GM23248 (cell line): Measurements from ENCODE around the gene HLA-DOA. TPM values are rescaled to one million over a fixed set of nuclear protein-coding genes. Genes with fewer than 3 reads are reported as not detected.
A peak's percentile ranks its signal among the peaks of the same experiment; 100 is the strongest.

Experiments used
- DNase-seq: peaks from one replicate; pipeline ENCODE4 v3.0.0-alpha.2; 2015
- H2AFZ ChIP-seq: fragments of 200-600 bp; sonication (generic); 2 replicates; pipeline ENCODE4 v1.6.1; 2016; ENCODE audit warnings: antibody characterized with exemption
- H3F3A ChIP-seq: fragments of 200-600 bp; sonication (generic); 2 replicates; pipeline ENCODE4 v1.6.1; 2016; ENCODE audit warnings: mild to moderate bottlenecking, antibody characterized with exemption, mixed run types; ENCODE audit not compliant: insufficient read depth
- H3K27ac ChIP-seq: fragments of 200-600 bp; sonication (generic); 2 replicates; pipeline ENCODE4 v1.5.1; 2016; ENCODE audit warnings: mild to moderate bottlenecking
- H3K27me3 ChIP-seq: fragments of 200-600 bp; sonication (generic); replicated peaks from 2 replicates; pipeline ENCODE4 v1.6.1; 2016; ENCODE audit warnings: mild to moderate bottlenecking; ENCODE audit not compliant: insufficient read depth
- H3K36me3 ChIP-seq: fragments of 200-600 bp; sonication (generic); 2 replicates; pipeline ENCODE4 v1.6.1; 2016; ENCODE audit warnings: low read depth, mild to moderate bottlenecking
- H3K4me1 ChIP-seq: fragments of 200-600 bp; sonication (generic); 2 replicates; pipeline ENCODE4 v1.6.1; 2016; ENCODE audit warnings: mild to moderate bottlenecking; ENCODE audit not compliant: insufficient read depth
- H3K4me2 ChIP-seq: fragments of 200-600 bp; sonication (generic); one replicate; pipeline ENCODE4 v1.6.1; 2016; ENCODE audit warnings: mild to moderate bottlenecking; ENCODE audit not compliant: unreplicated experiment
- H3K4me3 ChIP-seq: fragments of 200-600 bp; sonication (generic); 2 replicates; pipeline ENCODE4 v1.5.1; 2016; ENCODE audit warnings: mild to moderate bottlenecking
- H3K79me2 ChIP-seq: fragments of 200-600 bp; sonication (generic); 2 replicates; pipeline ENCODE4 v1.6.1; 2016; ENCODE audit warnings: mild to moderate bottlenecking; ENCODE audit not compliant: insufficient read depth
- H3K9ac ChIP-seq: fragments of 200-600 bp; sonication (generic); 2 replicates; pipeline ENCODE4 v1.6.1; 2016; ENCODE audit warnings: mild to moderate bottlenecking
- H3K9me2 ChIP-seq: fragments of 200-600 bp; sonication (generic); 2 replicates; pipeline ENCODE4 v1.6.1; 2016; ENCODE audit warnings: mixed run types, mild to moderate bottlenecking, moderate library complexity; ENCODE audit not compliant: insufficient read depth
- H3K9me3 ChIP-seq: fragments of 200-600 bp; sonication (generic); one replicate; pipeline ENCODE4 v1.6.1; 2017; ENCODE audit warnings: low read depth
- H4K20me1 ChIP-seq: fragments of 200-600 bp; sonication (generic); 2 replicates; pipeline ENCODE4 v1.6.0; 2016; ENCODE audit not compliant: insufficient read depth
- EZH2 ChIP-seq: fragments of 200-600 bp; sonication (generic); IDR thresholded peaks from 2 replicates; pipeline ENCODE4 v1.6.1; 2018; ENCODE audit warnings: antibody characterized with exemption, mild to moderate bottlenecking; ENCODE audit not compliant: insufficient read depth, poor library complexity, severe bottlenecking
- EZH2phosphoT487 ChIP-seq: fragments of 200-600 bp; sonication (generic); IDR thresholded peaks from 2 replicates; pipeline ENCODE4 v1.6.1; 2018; ENCODE audit warnings: antibody characterized with exemption, moderate library complexity, mild to moderate bottlenecking, low read depth; ENCODE audit not compliant: insufficient read depth
- WGBS, 2 experiments: methylation state at CpG; one replicate each; pipeline ENCODE4 v1.1.6; 2015 to 2017; ENCODE audit warnings: low lambda C conversion rate in 2 of 2, low coverage in 1 of 2; ENCODE audit errors: missing lambda C conversion rate in 2 of 2; 5-methylcytosine and 5-hydroxymethylcytosine counted together
- in situ Hi-C: fragments of 300-500 bp; cut with MboI; formaldehyde crosslinking; loops from 2 replicates; pipeline ENCODE4 v1.15.0; 2020
- polyA plus RNA-seq: library from polyadenylated mRNA; unstranded; fragments of >200 nt; fragmentation: Nextera tagmentation; extraction: Ambion mirVana; gene quantifications from 2 replicates; pipeline ENCODE4 v1.2.1, GENCODE V29; 2016
- total RNA-seq: library from RNA; depleted of rRNA; stranded (reverse); fragments of >200 nt; shearing (Covaris generic); gene quantifications from 2 replicates; pipeline ENCODE4 v1.2.3, GENCODE V29; 2014

HLA-DOA gene
- total and polyA plus RNA-seq, 2 experiments from 2014 or later: 0.18 TPM; not detected in 1

DNA sequence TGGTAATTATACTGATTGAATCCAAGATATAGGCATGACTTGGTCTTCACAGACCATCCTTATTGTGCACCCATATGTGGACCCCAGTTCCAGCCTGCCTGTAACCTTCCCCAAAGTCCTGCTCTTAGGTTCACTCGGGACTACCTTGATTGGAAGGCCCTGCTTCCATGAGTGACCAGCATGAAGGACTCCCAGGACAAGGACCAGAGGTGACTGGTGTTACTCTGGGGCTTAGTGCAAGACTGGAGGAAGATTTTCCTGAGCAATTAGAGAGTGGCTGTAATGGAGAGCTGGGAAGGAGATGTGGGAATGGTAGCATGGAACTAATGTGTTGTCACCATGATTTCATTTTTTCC is 25.9 kb downstream of the HLA-DOA start:
- H3K36me3 ChIP-seq: peaks cover 41% of the 10 kb centered on the region
- H2AFZ ChIP-seq: no peak overlapping the region
- WGBS, 2 experiments: 88 to 95% methylated on average over 1 of the region's 1 CpG
- H4K20me1 ChIP-seq: peaks cover 7% of the 10 kb centered on the region; the same call in 1 of the 2 replicates
- H3K4me2 ChIP-seq: no peak overlapping the region
- no peak for DNase-seq
- in situ Hi-C loops: loop anchor here (10.0 kb wide), 1 partner anchor 89 kb away; no protein-coding TSS in a partner anchor
- no peaks in the 10 kb centered on the region for H3K9me3 ChIP-seq
- H3K9me2 ChIP-seq: no peaks in the 10 kb centered on the region
- H3F3A ChIP-seq: peaks cover 65% of the 10 kb centered on the region
- no peaks in the 10 kb centered on the region for H3K4me1 ChIP-seq
- peaks cover 36% of the 10 kb centered on the region for H3K79me2 ChIP-seq
- TF ChIP-seq EZH2: no peak
- no peak for TF ChIP-seq EZH2phosphoT487
- H3K27me3 ChIP-seq: no peaks in the 10 kb centered on the region
- H3K27ac ChIP-seq: peak overlapping the region; percentile 29
- H3K9ac ChIP-seq: no peak overlapping the region
- H3K4me3 ChIP-seq: no peak overlapping the region

DNA sequence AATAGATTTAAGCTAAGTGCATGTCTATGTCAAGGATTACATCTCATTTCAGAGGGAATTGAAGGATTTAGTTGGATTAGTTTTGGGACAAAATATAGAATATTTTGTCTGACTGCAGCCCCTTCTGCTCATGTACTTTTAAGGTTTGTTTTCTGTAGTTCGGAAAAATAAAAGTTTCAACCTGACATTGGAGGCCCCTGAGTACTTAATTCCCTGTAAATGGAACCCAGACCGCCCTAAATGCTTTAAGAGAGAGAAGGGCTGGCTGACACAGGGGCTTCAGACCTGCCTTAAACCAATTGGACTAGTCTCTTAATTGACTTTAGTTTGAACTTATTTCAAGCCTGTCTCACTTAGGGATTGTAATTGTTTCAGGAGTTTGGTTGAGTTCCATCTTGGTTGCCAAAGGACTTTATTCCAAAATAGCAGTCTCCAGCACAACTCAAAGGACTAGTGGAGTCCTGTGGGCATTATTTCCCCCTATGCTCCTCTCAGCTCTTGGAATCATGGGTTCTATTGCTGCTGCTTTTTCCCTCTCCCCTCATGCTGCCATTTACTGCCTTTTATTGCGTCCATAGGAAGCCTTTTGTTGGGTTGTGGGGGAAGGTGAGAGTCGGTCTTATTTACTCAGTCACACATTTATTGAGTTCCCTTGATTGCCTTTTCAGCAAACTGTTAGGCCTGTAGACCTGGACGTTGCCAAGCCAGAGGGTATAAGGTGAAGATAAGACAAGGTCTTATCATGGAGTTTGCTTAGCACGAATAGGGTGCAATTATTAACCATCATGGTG is 26.5 kb downstream of the HLA-DOA start:
- H3K9me3 ChIP-seq: no peaks in the 10 kb centered on the region
- peaks cover 71% of the 10 kb centered on the region for H3F3A ChIP-seq
- H3K36me3 ChIP-seq: peaks cover 47% of the 10 kb centered on the region
- H3K4me1 ChIP-seq: no peaks in the 10 kb centered on the region
- peak overlapping the region; percentile 29; the same call in 1 of the 2 replicates for H3K27ac ChIP-seq
- H3K4me2 ChIP-seq: no peak overlapping the region
- no peaks in the 10 kb centered on the region for H3K27me3 ChIP-seq
- H3K9me2 ChIP-seq: no peaks in the 10 kb centered on the region
- no peak for DNase-seq
- 41 to 46% methylated on average over 6 of the region's 6 CpGs for WGBS, 2 experiments
- no peak overlapping the region for H2AFZ ChIP-seq
- no peak overlapping the region for H3K9ac ChIP-seq
- TF ChIP-seq EZH2phosphoT487 (no peak), EZH2 (no peak)
- H3K4me3 ChIP-seq: no peak overlapping the region
- in situ Hi-C loops: loop anchor here (10.0 kb wide), 1 partner anchor 88 kb away; no protein-coding TSS in a partner anchor
- peaks cover 8% of the 10 kb centered on the region; the same call in 1 of the 2 replicates for H4K20me1 ChIP-seq
- H3K79me2 ChIP-seq: peaks cover 42% of the 10 kb centered on the region

DNA sequence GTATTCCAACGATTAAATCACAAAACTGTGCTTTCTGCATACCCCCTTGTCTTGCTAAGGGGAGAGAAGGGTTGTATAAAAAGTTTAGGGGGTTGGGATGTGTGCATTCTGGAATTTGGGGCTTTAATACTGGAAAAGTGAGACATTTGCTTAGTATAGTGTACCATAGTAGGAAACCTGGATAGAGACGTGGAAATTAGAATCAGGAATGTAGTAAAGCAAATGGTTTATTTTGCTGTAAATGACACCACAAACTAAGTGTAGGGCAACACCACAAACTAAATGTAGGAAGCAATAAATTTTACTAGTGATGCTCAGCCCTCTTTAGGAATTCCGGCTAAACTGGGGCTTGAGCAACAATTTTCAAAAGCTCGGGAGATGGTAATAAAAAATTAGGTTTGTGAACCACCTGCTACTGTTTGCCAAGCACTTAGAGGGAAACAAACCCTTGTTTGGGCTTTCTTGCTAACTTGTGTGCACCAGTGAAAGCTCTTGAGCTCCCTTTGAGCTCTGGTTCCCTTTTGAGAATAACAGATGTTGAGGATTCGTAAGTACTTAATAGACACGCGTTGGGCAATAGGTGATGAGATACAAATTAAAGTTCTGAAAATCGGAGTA is 27.2 kb downstream of the HLA-DOA start:
- Histone ChIP-seq H3K36me3 (peaks cover 54% of the 10 kb centered on the region), H3F3A (peaks cover 78% of the 10 kb centered on the region), H3K9me2 (no peaks in the 10 kb centered on the region), H3K27ac (peak overlapping the region; percentile 29; the same call in 1 of the 2 replicates), H3K4me2 (no peak overlapping the region), H4K20me1 (peaks cover 12% of the 10 kb centered on the region), H3K9ac (peak overlapping the region; percentile 4; the same call in 1 of the 2 replicates), H3K79me2 (peaks cover 49% of the 10 kb centered on the region), H3K4me3 (no peak overlapping the region), H3K27me3 (no peaks in the 10 kb centered on the region), H2AFZ (no peak overlapping the region), H3K4me1 (peaks cover 2% of the 10 kb centered on the region; the same call in 1 of the 2 replicates), H3K9me3 (no peaks in the 10 kb centered on the region)
- TF ChIP-seq EZH2phosphoT487: no peak
- no peak for TF ChIP-seq EZH2
- 30 to 43% methylated on average over 8 of the region's 8 CpGs for WGBS, 2 experiments
- in situ Hi-C loops: loop anchor here (10.0 kb wide), 1 partner anchor 87 kb away; no protein-coding TSS in a partner anchor
- peak; percentile 41 for DNase-seq

DNA sequence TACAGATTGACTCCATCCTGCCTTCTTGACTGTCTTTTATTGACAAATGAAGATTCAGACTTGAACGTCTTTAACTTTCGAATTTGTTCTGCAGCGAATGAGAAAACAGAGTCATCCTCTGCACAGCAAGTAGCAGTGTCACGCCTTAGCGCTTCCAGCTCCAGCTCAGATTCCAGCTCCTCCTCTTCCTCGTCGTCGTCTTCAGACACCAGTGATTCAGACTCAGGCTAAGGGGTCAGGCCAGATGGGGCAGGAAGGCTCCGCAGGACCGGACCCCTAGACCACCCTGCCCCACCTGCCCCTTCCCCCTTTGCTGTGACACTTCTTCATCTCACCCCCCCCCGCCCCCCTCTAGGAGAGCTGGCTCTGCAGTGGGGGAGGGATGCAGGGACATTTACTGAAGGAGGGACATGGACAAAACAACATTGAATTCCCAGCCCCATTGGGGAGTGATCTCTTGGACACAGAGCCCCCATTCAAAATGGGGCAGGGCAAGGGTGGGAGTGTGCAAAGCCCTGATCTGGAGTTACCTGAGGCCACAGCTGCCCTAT is 28.8 kb downstream of the HLA-DOA start:
- DNase-seq: peak; percentile 50
- peaks cover 70% of the 10 kb centered on the region for H3K36me3 ChIP-seq

More for the DNA sequence above, 28.8 kb downstream of the HLA-DOA start:
- no peak overlapping the region for H3K4me2 ChIP-seq
- H3F3A ChIP-seq: peaks cover 94% of the 10 kb centered on the region
- no peak overlapping the region for H3K4me3 ChIP-seq
- peak overlapping the region; percentile 29 for H3K27ac ChIP-seq
- no peaks in the 10 kb centered on the region for H3K27me3 ChIP-seq
- H3K79me2 ChIP-seq: peaks cover 65% of the 10 kb centered on the region
- peaks cover 25% of the 10 kb centered on the region for H4K20me1 ChIP-seq
- H3K9me3 ChIP-seq: no peaks in the 10 kb centered on the region
- in situ Hi-C loops: loop anchor here (10.0 kb wide), 1 partner anchor 86 kb away; no protein-coding TSS in a partner anchor
- H3K9me2 ChIP-seq: no peaks in the 10 kb centered on the region
- H3K9ac ChIP-seq: no peak overlapping the region
- 49 to 51% methylated on average over 11 of the region's 11 CpGs for WGBS, 2 experiments
- no peak overlapping the region for H2AFZ ChIP-seq
- no peak for TF ChIP-seq EZH2
- no peak for TF ChIP-seq EZH2phosphoT487
- peaks cover 7% of the 10 kb centered on the region for H3K4me1 ChIP-seq
